Measurements from ENCODE around the gene CAMK1D. TPM values are rescaled to one million over a fixed set of nuclear protein-coding genes. Genes with fewer than 3 reads are reported as not detected.

CAMK1D gene
- polyA plus RNA-seq, 2 of the 4 experiments (the other 2 are of a cell fraction), result 6.6 to 12.5 TPM

GRCh38 chr10:12396567-12396966 lies 47.2 kb downstream of the CAMK1D start:
- Histone ChIP-seq H3K4me2 (no peak overlapping the region), H3K9me3 (no peaks in the 10 kb centered on the region), H3K27ac (0 out of 6 replicates have a peak overlapping the region, but pooled peaks of 1 of the 2 experiments have one; percentile 22), H3K4me1 (peaks cover 20% of the 10 kb centered on the region), H3K4me3 (no peak overlapping the region)
- TF ChIP-seq HOXB5 (CRISPR knock-in tag; IDR thresholded peaks at IDR 0.05) (no peak), ZC3H11A (IDR thresholded peaks at IDR 0.05) (no peak), MAX (IDR thresholded peaks at IDR 0.05) (no peak), SMC3 (IDR thresholded peaks at IDR 0.05) (no peak), EHMT2 (IDR thresholded peaks at IDR 0.05; ENCODE audit: low read depth) (no peak), KDM5A (IDR thresholded peaks at IDR 0.05) (no peak), HEYL (CRISPR knock-in tag; IDR thresholded peaks at IDR 0.05) (no peak), MAFK (IDR thresholded peaks at IDR 0.05; ENCODE audit: partially characterized antibody) (no peak), BCL3 (IDR thresholded peaks at IDR 0.05) (no peak), NFE2L2 (conservative IDR thresholded peaks at IDR 0.05; ENCODE audit: low read length) (no peak), TFCP2L1 (CRISPR knock-in tag; IDR thresholded peaks at IDR 0.05) (no peak), JUN (IDR thresholded peaks at IDR 0.05) (no peak), FOXS1 (CRISPR knock-in tag; IDR thresholded peaks at IDR 0.05) (no peak), HOXB13 (CRISPR knock-in tag; IDR thresholded peaks at IDR 0.05; ENCODE audit: low read depth) (no peak), POLR2AphosphoS2 (conservative IDR thresholded peaks at IDR 0.05; ENCODE audit: low read length) (no peak)
- WGBS (ENCODE audit: missing lambda C conversion rate), result 82% methylated on average over 6 of the region's 6 CpGs
- ChIA-PET CTCF (interaction anchor here (0.5 to 0.8 kb wide), 2 partner anchors 69 to 132 kb away, joined by 3 to 5 read pairs; no protein-coding TSS in a partner anchor), POLR2A (no interaction called here)
- ATAC-seq, result no peak
- no peak for DNase-seq (ENCODE audit: low read depth in 1 of 2, low spot score in 1 of 2)
- no peak for FAIRE-seq

- H3K27ac ChIP-seq, result peak overlapping the region in 1 of 2 experiments; percentile 51; a peak in 3 of 6 replicates
- no peak for TF ChIP-seq FOSB (CRISPR knock-in tag; IDR thresholded peaks at IDR 0.05)
- TF ChIP-seq ATOH8 (CRISPR knock-in tag; IDR thresholded peaks at IDR 0.05; ENCODE audit: low read depth), result no peak
- TF ChIP-seq RARB (CRISPR knock-in tag; IDR thresholded peaks at IDR 0.05), result no peak
- TF ChIP-seq HOXB13 (CRISPR knock-in tag; IDR thresholded peaks at IDR 0.05; ENCODE audit: low read depth), result no peak
- TF ChIP-seq JUNB (IDR thresholded peaks at IDR 0.05), result no peak
- TF ChIP-seq MAX (IDR thresholded peaks at IDR 0.05), result no peak
- TF ChIP-seq POLR2AphosphoS2 (conservative IDR thresholded peaks at IDR 0.05; ENCODE audit: low read length), result no peak
- TF ChIP-seq SREBF2 (IDR thresholded peaks at IDR 0.05), result no peak
- TF ChIP-seq EHMT2 (IDR thresholded peaks at IDR 0.05; ENCODE audit: low read depth), result no peak
- TF ChIP-seq ZNF302 (CRISPR knock-in tag; IDR thresholded peaks at IDR 0.05), result no peak
- no peak for TF ChIP-seq CBX8 (IDR thresholded peaks at IDR 0.05)
- TF ChIP-seq E2F6 (IDR thresholded peaks at IDR 0.05; ENCODE audit: borderline replicate concordance, low read depth), result no peak
- no peak for TF ChIP-seq FOXS1 (CRISPR knock-in tag; IDR thresholded peaks at IDR 0.05)
- TF ChIP-seq ELK1 (IDR thresholded peaks at IDR 0.05; ENCODE audit: low read depth, low read length), result no peak
- TF ChIP-seq CBX2 (IDR thresholded peaks at IDR 0.05; ENCODE audit: borderline replicate concordance, low read depth), result no peak
- no peak for TF ChIP-seq MYC (IDR thresholded peaks at IDR 0.05; ENCODE audit: borderline replicate concordance, low read length)
- TF ChIP-seq FOSL2 (IDR thresholded peaks at IDR 0.05), result no peak
- no peak for TF ChIP-seq FOSL2 (CRISPR knock-in tag; IDR thresholded peaks at IDR 0.05)
- no peak for TF ChIP-seq CTCF (IDR thresholded peaks at IDR 0.05)
- no peak for TF ChIP-seq HEYL (CRISPR knock-in tag; IDR thresholded peaks at IDR 0.05)
- FAIRE-seq (no peak), ATAC-seq (no peak), DNase-seq (ENCODE audit: low read depth in 1 of 2, low spot score in 1 of 2) (no peak)
- no peaks in the 10 kb centered on the region for H3K9me3 ChIP-seq
- POLR2A ChIA-PET, result no interaction called here
- H3K4me3 ChIP-seq, result no peak overlapping the region
- no peak overlapping the region for H3K4me2 ChIP-seq
- CTCF ChIA-PET, result interaction anchor here (0.8 to 1.1 kb wide), 4 partner anchors 31 to 314 kb away, joined by 3 to 5 read pairs (median 4); no protein-coding TSS in a partner anchor
- 89% methylated on average over 10 of the region's 10 CpGs for WGBS (ENCODE audit: missing lambda C conversion rate)
- peaks cover 20% of the 10 kb centered on the region for H3K4me1 ChIP-seq
Measured at GRCh38 chr10:12397147-12397896, 48.0 kb downstream of the CAMK1D start.
